Muscle of back (tissue), 11 donors: ENCODE measurements around the gene METAP1D. TPM values are rescaled to one million over a fixed set of nuclear protein-coding genes. Genes with fewer than 3 reads are reported as not detected.
A peak's percentile ranks its signal among the peaks of the same experiment; 100 is the strongest.

ENCODE experiments used
- DNase-seq, 3 donors: peaks; one replicate each; pipeline versions ENCODE4 v3.0.0 to v3.0.0-alpha.2; 2013
- polyA plus RNA-seq, 10 donors: library from polyadenylated mRNA; unstranded; fragments of 120-200 nt; gene quantifications; one replicate each; pipeline ENCODE4 v1.2.1, GENCODE V29; 2013; ENCODE audit not compliant: insufficient read length in 10 of 10

The METAP1D gene
- polyA plus RNA-seq, 10 donors, result 7.3 to 20.2 (median 10.4) TPM

- DNase-seq, result peak in 1 of 3 donors; percentile 31
Observed at GRCh38 chr2:172079838-172080640, 80.3 kb downstream of the METAP1D start.

- peak in 2 of 3 donors; percentile 3 to 34 for DNase-seq
Observed at GRCh38 chr2:172080641-172081220, 81.0 kb downstream of the METAP1D start.

DNA sequence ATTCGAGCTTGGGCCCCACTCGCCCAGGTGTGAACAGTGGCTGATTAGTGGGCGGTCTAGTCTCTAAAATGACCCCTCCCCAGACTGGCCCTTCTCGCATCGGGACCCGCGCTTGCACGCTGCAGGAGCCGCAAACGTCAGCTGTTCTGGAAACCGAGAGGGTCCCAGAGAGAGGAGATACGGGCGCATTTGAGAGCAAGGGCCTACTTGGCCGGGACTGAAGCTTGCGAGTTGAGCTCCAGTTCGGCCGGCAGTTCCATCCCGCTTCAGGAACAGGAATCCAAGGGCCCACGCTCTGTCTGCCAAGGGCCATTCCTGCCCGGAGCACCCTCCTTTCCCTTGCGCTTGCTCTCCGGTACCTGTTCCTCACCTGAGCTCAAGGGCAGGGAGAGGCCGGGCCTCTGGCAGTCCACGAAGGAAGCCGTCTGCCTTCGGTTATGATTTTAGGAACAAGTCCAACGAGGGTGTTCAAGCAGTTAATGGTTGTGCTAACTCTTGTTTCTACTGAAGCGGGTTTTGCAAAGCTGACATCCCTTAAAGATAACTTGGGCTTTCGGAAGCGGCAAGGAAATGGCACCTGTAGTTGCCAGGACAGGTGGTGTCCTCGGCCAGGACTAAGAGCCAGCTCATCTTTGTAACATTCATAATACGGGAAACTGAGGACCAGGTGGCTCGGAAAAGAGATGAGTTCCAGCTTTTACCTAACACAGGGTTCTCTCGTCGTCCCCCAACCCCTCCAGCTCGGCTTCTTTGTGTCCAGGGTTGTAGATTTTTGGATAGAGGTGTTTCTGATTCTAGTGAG, 81.7 kb downstream of the METAP1D start:
- peak in 2 of 3 donors; percentile 2 to 55 for DNase-seq

GRCh38 chr2:172082105-172082943, 82.6 kb downstream of the METAP1D start:
- peak in 2 of 3 donors; percentile 12 to 54 for DNase-seq

- peak in 2 of 3 donors; percentile 22 to 62 for DNase-seq
Observed at GRCh38 chr2:172082944-172083627, 83.3 kb downstream of the METAP1D start.

DNA sequence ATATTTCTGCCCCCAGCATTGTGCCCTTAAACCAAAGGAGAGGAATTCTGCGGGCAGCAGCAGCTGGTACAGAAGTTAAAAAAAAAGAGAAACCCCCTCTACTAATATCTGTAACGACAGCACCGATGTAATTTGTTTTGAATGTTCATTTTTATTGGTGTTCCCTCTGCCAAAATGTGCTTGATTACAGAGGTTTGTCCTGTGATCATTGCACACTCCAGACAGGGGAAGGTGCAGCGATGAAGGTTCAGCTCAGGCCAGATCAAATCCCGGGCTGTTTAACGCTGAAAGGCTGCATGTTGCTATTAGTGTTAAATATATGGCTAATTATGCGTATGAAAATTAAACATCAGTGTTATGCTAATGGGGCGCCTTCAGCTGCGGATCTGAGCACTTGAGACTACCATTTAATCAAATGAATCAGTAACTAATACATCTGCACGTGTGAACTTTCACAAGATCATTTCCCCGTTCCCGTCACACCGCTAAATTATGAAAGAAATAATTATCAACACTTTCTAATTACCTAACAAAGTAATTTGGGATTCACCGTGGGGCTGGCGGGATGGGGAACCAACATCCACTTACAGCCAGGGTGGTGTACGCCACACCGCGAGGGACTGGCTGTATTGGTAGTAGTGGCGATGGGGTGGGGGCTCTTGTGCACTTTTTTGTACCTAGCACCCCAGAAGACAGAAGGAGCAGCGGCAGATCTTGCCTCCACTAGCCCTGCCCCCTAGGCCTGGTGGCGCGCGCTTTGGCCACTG, 84.1 kb downstream of the METAP1D start:
- peak in 1 of 3 donors; percentile 11 for DNase-seq

DNA sequence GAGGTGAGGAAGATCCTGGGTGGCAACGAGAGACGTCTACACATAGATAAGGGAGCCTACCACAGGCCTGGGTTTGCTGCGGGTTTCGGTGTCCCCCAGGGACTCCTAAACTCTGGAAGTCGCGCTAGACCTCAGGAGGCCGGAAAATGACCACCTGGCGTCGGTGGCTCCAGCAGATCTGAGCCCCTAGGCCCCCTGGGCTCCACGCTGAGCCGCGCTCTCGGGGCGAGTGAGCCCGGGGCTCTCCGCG, 84.6 kb downstream of the METAP1D start:
- peak in 1 of 3 donors; percentile 16 for DNase-seq

- DNase-seq, result peak; percentile 80 to 91 (median 86)
Observed at GRCh38 chr2:172084645-172085459, 85.1 kb downstream of the METAP1D start.

DNA sequence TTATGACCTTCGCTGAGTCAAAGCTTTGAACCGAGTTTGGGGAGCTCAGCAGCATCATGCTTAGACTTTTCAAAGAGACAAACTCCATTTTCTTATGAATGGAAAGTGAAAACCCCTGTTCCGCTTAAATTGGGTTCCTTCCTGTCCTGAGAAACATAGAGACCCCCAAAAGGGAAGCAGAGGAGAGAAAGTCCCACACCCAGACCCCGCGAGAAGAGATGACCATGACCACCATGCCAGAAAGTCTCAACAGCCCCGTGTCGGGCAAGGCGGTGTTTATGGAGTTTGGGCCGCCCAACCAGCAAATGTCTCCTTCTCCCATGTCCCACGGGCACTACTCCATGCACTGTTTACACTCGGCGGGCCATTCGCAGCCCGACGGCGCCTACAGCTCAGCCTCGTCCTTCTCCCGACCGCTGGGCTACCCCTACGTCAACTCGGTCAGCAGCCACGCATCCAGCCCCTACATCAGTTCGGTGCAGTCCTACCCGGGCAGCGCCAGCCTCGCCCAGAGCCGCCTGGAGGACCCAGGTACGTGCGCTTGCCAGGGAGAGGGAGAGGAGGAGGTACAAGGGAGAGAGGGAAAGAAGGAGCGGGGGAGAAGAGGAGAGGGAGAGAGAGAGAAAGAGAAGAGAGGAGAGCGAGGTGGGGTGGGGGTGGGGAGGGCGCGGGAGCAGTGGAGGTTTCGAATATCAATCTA, 85.9 kb downstream of the METAP1D start, which contains the start of gene DLX1:
Gene DLX1, plus strand, starts transcription at position 48 of the 700 bp plus-strand sequence. Its CDS starts 171 bp downstream, at position 219.
- no peak for DNase-seq

- peak in 1 of 3 donors; percentile 69 for DNase-seq
Observed at GRCh38 chr2:172086241-172087206, 86.8 kb downstream of the METAP1D start.

DNA sequence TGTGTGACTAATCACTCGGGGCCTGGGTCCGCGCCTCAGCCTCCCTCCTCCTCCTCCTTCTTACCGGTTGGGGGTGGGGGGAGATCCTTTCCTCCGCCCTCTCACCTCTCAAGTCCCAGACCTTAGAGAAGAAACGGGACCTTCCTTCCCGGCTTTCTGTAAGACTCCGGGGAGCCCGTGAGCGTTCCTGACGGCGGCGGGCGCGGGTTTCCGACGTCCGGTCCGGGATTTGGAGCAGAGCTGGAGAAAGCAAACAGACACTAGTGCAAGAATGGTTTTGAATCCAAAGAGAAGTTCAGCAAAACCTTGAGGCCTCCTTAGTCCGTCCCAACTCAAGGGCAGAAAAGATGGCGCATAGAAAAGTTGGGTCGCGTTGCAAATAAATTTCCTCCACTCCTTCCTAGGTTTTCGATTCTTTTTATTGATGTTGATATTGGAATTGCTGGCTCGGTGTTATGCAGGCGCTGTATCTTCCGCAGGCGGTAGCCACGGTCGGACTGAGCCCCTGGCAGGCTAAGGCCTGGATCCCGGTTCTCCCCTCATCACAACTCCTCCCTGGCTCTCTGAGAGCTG, 87.5 kb downstream of the METAP1D start:
- peak in 1 of 3 donors; percentile 61 for DNase-seq

DNA sequence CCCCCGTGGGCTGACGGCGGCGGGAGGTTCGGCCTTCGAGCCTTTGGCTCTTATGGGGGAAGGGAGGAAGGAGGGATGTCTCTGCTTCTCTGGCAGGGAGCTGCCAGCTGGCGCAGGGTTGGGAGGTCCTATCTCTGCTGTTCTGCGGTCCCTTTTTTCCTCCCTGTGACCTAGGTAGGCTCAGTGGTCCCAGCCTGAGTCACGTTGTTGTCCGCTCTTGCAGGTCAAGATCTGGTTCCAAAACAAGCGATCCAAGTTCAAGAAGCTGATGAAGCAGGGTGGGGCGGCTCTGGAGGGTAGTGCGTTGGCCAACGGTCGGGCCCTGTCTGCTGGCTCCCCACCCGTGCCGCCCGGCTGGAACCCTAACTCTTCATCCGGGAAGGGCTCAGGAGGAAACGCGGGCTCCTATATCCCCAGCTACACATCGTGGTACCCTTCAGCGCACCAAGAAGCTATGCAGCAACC, 88.1 kb downstream of the METAP1D start:
- peak in 1 of 3 donors; percentile 59 for DNase-seq

- DNase-seq, result peak in 1 of 3 donors; percentile 56
Observed at GRCh38 chr2:172088245-172089004, 88.7 kb downstream of the METAP1D start.

GRCh38 chr2:172089005-172089504, 89.3 kb downstream of the METAP1D start:
- no peak for DNase-seq

GRCh38 chr2:172089633-172090032, 89.9 kb downstream of the METAP1D start:
- no peak for DNase-seq
